IgD-negative memory B cell (primary cell): Measurements from ENCODE around the gene GLRA1. TPM values are rescaled to one million over a fixed set of nuclear protein-coding genes. Genes with fewer than 3 reads are reported as not detected.
A peak's percentile ranks its signal among the peaks of the same experiment; 100 is the strongest.

ENCODE experiments used
- H3K27ac Mint-ChIP-seq, 3 donors: one replicate each; pipeline ENCODE4 v1.8.0; 2020 to 2022; ENCODE audit warnings: mild to moderate bottlenecking in 3 of 3, mixed read lengths in 3 of 3, moderate library complexity in 1 of 3
- H3K27me3 Mint-ChIP-seq: one replicate; pipeline ENCODE4 v1.8.0; 2021; ENCODE audit warnings: mixed read lengths
- H3K36me3 Mint-ChIP-seq: one replicate; pipeline ENCODE4 v1.8.0; 2020; ENCODE audit warnings: mild to moderate bottlenecking, mixed read lengths
- H3K4me1 Mint-ChIP-seq, 3 donors: one replicate each; pipeline ENCODE4 v1.8.0; 2020 to 2022; ENCODE audit warnings: mixed read lengths in 3 of 3, mild to moderate bottlenecking in 1 of 3
- H3K4me3 Mint-ChIP-seq, 4 donors: one replicate each; pipeline ENCODE4 v1.8.0; 2020 to 2022; ENCODE audit warnings: mild to moderate bottlenecking in 4 of 4, mixed read lengths in 4 of 4, moderate library complexity in 3 of 4
- H3K9me3 Mint-ChIP-seq, 3 donors: one replicate each; pipeline ENCODE4 v1.8.0; 2020 to 2021; ENCODE audit warnings: mixed read lengths in 3 of 3, mild to moderate bottlenecking in 1 of 3
- polyA plus RNA-seq: library from polyadenylated mRNA; unstranded; fragments of 300-500 nt; fragmentation: Illumina TruSeq; gene quantifications from one replicate; pipeline ENCODE4 v1.2.3, GENCODE V29; 2021

The GLRA1 gene
- not detected for polyA plus RNA-seq

GRCh38 chr5:151924564-151925301, at the start of gene GLRA1:
Gene GLRA1 (minus strand): TSS chr5:151924851. CDS start chr5:151924549, 302 bp downstream.
- H3K4me3 Mint-ChIP-seq: no peak within 1 kb of the TSS
- H3K27ac Mint-ChIP-seq: peak within 1 kb of the TSS; percentile 57 to 64 (median 61)
- peaks cover 0 to 9% (median 2%) of the 10 kb centered on the region in 3 donors for H3K9me3 Mint-ChIP-seq
- peaks cover 36% of the 10 kb centered on the region for H3K27me3 Mint-ChIP-seq
- no peaks in the 10 kb centered on the region for H3K36me3 Mint-ChIP-seq
- H3K4me1 Mint-ChIP-seq: peaks cover 0 to 1% (median 0%) of the 10 kb centered on the region in 3 donors

DNA sequence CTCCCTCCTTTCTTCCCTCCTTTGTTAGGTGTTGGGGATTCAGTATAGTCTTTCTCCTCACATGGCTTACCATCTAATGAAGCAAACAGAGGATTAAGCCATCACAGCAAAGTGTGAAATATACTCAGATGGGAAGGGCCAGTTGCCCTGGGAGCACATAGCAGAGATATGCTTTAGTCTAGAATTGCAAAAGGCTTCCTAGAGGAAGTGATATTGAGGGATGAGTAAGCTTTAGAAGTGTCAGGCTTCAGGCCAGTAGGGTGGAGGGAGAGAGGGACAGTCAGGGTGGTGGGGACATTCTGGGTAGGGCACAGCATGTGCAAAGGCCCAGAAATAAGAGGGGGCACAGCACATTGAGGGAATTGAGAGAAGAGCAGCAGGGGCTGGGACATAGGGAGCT, 46.2 kb upstream of the GLRA1 start:
- Mint-ChIP-seq H3K27me3 (peaks cover 2% of the 10 kb centered on the region), H3K9me3 (peaks cover 2 to 4% (median 2%) of the 10 kb centered on the region in 3 donors), H3K4me1 (no peaks in the 10 kb centered on the region), H3K36me3 (no peaks in the 10 kb centered on the region), H3K27ac (peak overlapping the region in 1 of 3 donors; percentile 39), H3K4me3 (no peak overlapping the region)

DNA sequence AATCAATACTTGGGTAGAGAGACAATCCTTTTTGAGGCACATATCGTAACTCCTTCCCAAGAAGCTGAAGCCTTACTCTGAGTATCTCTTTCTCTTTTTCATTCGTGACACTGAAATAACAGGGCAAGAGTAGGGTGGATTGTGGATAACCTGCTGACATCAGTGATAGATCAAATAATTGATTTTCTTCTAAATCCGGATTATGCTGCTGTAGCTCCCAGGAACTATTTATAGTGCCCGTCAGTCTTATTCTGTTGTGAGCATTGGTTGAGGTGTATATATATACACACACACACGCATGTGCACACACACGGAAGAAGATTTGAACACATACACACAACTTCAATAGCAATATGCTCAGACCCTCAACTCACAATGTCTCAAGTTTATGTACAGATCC, 43.2 kb upstream of the GLRA1 start:
- Mint-ChIP-seq H3K27me3 (peaks cover 5% of the 10 kb centered on the region), H3K27ac (no peak overlapping the region), H3K36me3 (no peaks in the 10 kb centered on the region), H3K4me3 (no peak overlapping the region), H3K9me3 (peaks cover 2 to 7% (median 5%) of the 10 kb centered on the region in 3 donors), H3K4me1 (peaks cover 0 to 2% (median 0%) of the 10 kb centered on the region in 3 donors)

- Mint-ChIP-seq H3K4me1 (peaks cover 0 to 2% (median 1%) of the 10 kb centered on the region in 3 donors), H3K9me3 (peaks cover 2 to 7% (median 5%) of the 10 kb centered on the region in 3 donors), H3K27me3 (peaks cover 5% of the 10 kb centered on the region), H3K4me3 (no peak overlapping the region), H3K27ac (no peak overlapping the region), H3K36me3 (no peaks in the 10 kb centered on the region)
Measured at GRCh38 chr5:151966046-151966445, 41.4 kb upstream of the GLRA1 start.

DNA sequence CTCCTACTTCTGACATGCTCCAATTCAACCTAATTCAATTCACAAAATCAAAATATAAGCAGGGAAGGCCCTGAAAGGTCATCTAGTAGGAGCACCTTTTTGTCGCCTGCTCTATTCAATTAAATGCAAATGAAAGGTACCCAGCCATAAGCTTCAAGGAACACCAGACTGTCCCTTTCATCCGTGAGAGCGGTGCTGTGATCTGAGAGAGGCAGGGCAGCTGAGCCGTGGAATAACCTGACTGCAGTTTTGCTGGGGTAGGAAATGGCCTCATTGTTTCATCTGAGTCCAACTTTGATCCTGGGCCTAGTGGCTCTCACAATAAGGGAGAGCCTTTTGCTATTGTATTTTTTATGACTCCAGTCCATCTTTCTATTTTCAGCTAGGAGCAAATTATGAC, 39.8 kb upstream of the GLRA1 start:
- no peaks in the 10 kb centered on the region for H3K36me3 Mint-ChIP-seq
- H3K9me3 Mint-ChIP-seq: peaks cover 0 to 7% (median 5%) of the 10 kb centered on the region in 3 donors
- peaks cover 0 to 2% (median 1%) of the 10 kb centered on the region in 3 donors for H3K4me1 Mint-ChIP-seq
- peaks cover 3% of the 10 kb centered on the region for H3K27me3 Mint-ChIP-seq
- H3K4me3 Mint-ChIP-seq: no peak overlapping the region
- H3K27ac Mint-ChIP-seq: no peak overlapping the region

DNA sequence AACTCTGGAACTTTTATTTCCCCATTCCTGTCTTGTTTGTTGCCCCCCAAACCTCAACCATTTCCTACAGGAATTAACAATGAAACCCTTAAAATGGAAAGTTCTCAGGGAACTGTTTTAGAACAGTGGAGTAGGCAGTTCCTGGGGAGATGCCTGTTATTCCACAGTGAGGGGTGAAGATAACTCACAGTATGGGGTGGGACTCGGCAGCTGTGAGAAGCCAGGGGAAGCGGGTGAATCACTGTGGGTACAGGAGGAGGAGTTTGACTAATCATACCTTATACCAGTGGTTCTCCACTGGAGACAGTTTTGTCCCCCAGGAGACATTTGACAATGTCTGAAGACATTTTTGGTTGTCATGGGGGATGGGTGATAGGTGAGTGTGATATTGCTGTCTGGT, 36.9 kb upstream of the GLRA1 start:
- Mint-ChIP-seq H3K4me1 (peaks cover 8 to 12% (median 10%) of the 10 kb centered on the region in 3 donors), H3K4me3 (no peak overlapping the region), H3K27ac (no peak overlapping the region), H3K9me3 (peaks cover 0 to 7% (median 5%) of the 10 kb centered on the region in 3 donors), H3K27me3 (peaks cover 3% of the 10 kb centered on the region), H3K36me3 (peaks cover 1% of the 10 kb centered on the region)

DNA sequence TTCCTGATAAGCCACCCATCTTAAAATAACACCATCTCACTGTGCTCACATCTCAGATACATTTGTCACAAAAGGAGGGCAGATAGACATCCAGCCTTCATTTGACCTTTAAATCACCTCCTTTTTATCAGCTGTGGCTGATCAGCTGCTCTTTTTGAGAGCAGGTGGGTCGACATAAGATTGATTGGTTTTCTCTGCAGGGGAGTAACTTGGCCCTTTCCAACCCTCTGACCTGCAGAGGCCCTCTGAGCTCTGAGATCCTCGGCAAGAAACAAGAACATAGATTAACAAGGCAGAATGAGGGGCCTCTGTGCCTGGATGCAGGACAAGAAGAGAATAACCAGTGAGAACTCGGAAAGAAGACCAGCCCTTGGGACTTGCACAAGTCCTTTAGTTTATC, 33.5 kb upstream of the GLRA1 start:
- Mint-ChIP-seq H3K4me1 (peaks cover 8 to 20% (median 11%) of the 10 kb centered on the region in 3 donors), H3K36me3 (peaks cover 1% of the 10 kb centered on the region), H3K4me3 (no peak overlapping the region), H3K9me3 (peaks cover 0 to 2% (median 0%) of the 10 kb centered on the region in 3 donors), H3K27me3 (peaks cover 2% of the 10 kb centered on the region), H3K27ac (no peak overlapping the region)

DNA sequence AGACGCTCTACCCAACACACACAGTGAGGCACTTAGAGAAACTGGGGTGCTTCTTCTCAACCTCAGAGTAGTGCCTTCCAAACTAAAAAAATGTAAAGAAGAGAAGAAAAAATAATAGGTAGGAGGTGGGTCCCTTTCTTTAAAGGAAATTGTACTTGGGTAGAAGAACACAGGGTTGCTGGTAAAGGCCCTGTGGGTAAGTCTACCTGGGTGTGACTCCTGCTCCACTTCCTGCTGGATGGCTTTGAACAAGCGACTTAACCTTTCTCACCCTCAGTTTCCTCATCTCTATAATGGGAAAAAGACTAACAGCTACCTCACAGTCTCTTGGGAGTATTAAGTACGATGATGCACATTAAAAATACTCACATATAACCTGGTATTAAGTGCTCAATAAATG, 32.1 kb upstream of the GLRA1 start:
- H3K36me3 Mint-ChIP-seq: peaks cover 1% of the 10 kb centered on the region
- peak overlapping the region in 1 of 4 donors; percentile 4 for H3K4me3 Mint-ChIP-seq
- no peak overlapping the region for H3K27ac Mint-ChIP-seq
- peaks cover 2% of the 10 kb centered on the region for H3K27me3 Mint-ChIP-seq
- no peaks in the 10 kb centered on the region for H3K9me3 Mint-ChIP-seq
- H3K4me1 Mint-ChIP-seq: peaks cover 8 to 18% (median 11%) of the 10 kb centered on the region in 3 donors

DNA sequence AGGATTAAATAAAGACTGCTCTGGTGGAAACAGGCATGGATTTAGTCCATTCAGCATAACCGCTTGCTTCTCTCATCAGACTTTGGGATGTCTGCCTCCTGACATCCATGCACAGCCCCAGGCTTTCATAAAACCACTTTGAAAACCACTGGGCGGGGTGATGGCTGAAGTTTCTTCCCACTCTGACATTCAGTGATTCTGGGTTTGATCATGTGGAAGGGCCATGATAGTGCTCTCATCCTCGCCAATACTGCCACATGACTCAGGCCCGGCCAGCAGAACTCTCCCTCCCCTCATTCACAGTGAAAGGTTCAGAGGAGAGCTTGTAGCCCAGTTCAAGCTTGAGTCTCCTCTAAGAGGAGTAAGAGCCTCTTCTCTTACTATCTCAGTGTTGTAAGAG, 29.6 kb upstream of the GLRA1 start:
- Mint-ChIP-seq H3K36me3 (peaks cover 1% of the 10 kb centered on the region), H3K4me1 (peaks cover 8 to 18% (median 9%) of the 10 kb centered on the region in 3 donors), H3K4me3 (no peak overlapping the region), H3K9me3 (no peaks in the 10 kb centered on the region), H3K27ac (no peak overlapping the region), H3K27me3 (peaks cover 9% of the 10 kb centered on the region)

GRCh38 chr5:151953833-151954232, 29.2 kb upstream of the GLRA1 start:
- H3K9me3 Mint-ChIP-seq: no peaks in the 10 kb centered on the region
- no peak overlapping the region for H3K27ac Mint-ChIP-seq

GRCh38 chr5:151952238-151952637, 27.6 kb upstream of the GLRA1 start:
- no peak overlapping the region for H3K27ac Mint-ChIP-seq
- peaks cover 7 to 16% (median 7%) of the 10 kb centered on the region in 3 donors for H3K4me1 Mint-ChIP-seq
- peaks cover 15% of the 10 kb centered on the region for H3K27me3 Mint-ChIP-seq
- H3K4me3 Mint-ChIP-seq: no peak overlapping the region
- H3K36me3 Mint-ChIP-seq: no peaks in the 10 kb centered on the region
- no peaks in the 10 kb centered on the region for H3K9me3 Mint-ChIP-seq

More at GRCh38 chr5:151953833-151954232, 29.2 kb upstream of the GLRA1 start:
- Mint-ChIP-seq H3K4me1 (peaks cover 8 to 18% (median 9%) of the 10 kb centered on the region in 3 donors), H3K27me3 (peaks cover 12% of the 10 kb centered on the region), H3K36me3 (peaks cover 1% of the 10 kb centered on the region), H3K4me3 (no peak overlapping the region)

DNA sequence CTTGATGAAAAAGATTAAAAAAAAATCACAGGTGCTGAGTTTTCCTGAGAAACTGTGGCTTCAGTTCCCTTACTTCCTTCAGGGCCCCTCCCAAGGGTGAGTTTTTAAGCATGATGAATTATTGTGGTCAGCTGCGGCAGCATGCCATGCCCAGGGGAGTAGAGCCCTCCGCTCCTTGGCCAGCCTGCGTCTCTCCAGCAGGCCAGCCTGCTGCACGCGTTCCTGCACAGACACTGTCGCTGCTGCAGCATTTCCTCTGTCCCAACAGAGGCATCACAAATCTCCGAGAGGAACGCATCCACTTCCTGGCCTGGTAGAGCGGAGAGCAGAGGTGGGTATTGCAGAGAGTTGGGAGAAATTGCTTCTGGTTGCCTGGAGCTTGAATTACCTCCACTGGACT, 26.1 kb upstream of the GLRA1 start:
- no peak overlapping the region for H3K27ac Mint-ChIP-seq
- H3K27me3 Mint-ChIP-seq: peaks cover 19% of the 10 kb centered on the region
- no peaks in the 10 kb centered on the region for H3K36me3 Mint-ChIP-seq
- H3K4me3 Mint-ChIP-seq: no peak overlapping the region
- H3K9me3 Mint-ChIP-seq: no peaks in the 10 kb centered on the region
- H3K4me1 Mint-ChIP-seq: peaks cover 0 to 3% (median 0%) of the 10 kb centered on the region in 3 donors

- H3K9me3 Mint-ChIP-seq: no peaks in the 10 kb centered on the region
- peaks cover 22% of the 10 kb centered on the region for H3K27me3 Mint-ChIP-seq
- H3K4me1 Mint-ChIP-seq: peaks cover 0 to 3% (median 0%) of the 10 kb centered on the region in 3 donors
- no peak overlapping the region for H3K4me3 Mint-ChIP-seq
- H3K36me3 Mint-ChIP-seq: no peaks in the 10 kb centered on the region
- H3K27ac Mint-ChIP-seq: no peak overlapping the region
Measured at GRCh38 chr5:151949701-151950308, 25.2 kb upstream of the GLRA1 start.

- peaks cover 0 to 3% (median 0%) of the 10 kb centered on the region in 3 donors for H3K4me1 Mint-ChIP-seq
- peaks cover 22% of the 10 kb centered on the region for H3K27me3 Mint-ChIP-seq
- H3K9me3 Mint-ChIP-seq: no peaks in the 10 kb centered on the region
- H3K36me3 Mint-ChIP-seq: no peaks in the 10 kb centered on the region
- no peak overlapping the region for H3K4me3 Mint-ChIP-seq
- H3K27ac Mint-ChIP-seq: peak overlapping the region in 1 of 3 donors; percentile 27
Measured at GRCh38 chr5:151949113-151949512, 24.5 kb upstream of the GLRA1 start.

DNA sequence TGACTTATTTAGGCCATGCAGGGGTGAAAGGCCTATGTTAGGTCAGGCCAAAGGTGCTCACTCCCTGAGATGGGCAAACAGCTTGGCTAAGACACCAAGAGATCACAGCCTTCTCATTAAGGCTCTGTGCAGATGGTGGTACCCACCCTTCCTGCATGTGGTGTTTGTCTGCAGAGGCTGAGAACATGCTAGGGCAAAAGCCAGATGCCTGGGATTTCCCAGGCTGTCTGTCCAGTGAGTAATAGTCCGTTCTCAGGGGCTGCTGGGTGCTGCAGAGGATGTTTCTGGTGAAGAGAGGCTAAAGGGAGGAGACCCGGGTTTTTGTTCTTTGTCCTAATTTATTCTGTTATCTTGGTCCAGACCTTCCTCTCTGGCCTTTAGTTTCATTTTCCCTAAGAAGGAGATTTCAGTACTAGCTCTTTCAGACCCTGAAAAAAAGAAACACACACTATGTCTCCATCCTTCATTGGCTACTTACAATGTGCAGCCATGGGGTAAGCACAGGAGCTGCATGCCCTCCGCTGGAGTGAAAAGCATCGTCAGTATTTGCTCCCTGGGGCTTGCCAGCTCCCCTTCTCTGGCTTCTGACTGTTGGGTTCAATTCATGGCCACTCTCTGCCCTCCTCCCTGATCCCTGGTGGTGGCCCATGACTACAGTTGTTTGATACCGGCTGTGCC, 23.4 kb upstream of the GLRA1 start:
- Mint-ChIP-seq H3K27me3 (peaks cover 22% of the 10 kb centered on the region), H3K36me3 (no peaks in the 10 kb centered on the region), H3K9me3 (no peaks in the 10 kb centered on the region), H3K4me3 (no peak overlapping the region), H3K27ac (peak overlapping the region in 1 of 3 donors; percentile 24), H3K4me1 (peaks cover 0 to 3% (median 0%) of the 10 kb centered on the region in 3 donors)
